ENCODE data around the gene PHLPP1. TPM values are rescaled to one million over a fixed set of nuclear protein-coding genes. Genes with fewer than 3 reads are reported as not detected.

The PHLPP1 gene
- total RNA-seq, 4 donors from 2014 or later: 28.1 to 56.6 (median 37.1) TPM

DNA sequence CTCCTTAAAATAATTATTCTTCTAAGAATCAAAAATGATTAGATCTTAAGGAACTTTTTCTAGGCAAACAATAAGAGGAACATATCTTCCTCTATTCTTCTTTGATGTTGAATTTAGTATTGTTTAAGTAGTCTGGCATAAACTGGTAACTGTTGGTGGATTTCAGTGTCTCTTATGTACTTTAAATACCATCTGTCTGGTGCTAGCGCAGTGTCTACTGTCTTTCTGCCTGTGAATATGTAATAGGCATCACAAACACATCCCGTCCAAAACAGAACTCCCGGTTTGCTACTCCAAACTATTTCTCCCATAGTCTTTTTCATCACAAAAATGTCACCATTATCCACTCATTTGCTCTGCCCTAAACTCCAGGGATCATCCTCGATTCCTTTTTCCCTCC lies 281.7 kb downstream of the PHLPP1 start:
- no peak for DNase-seq (ENCODE audit: low spot score in 2 of 2)
- 62% methylated on average over 4 of the region's 4 CpGs for WGBS

GRCh38 chr18:62998443-62998842 lies 283.1 kb downstream of the PHLPP1 start:
- TF ChIP-seq POLR2AphosphoS5 (IDR thresholded peaks at IDR 0.05): no peak
- no peak for TF ChIP-seq CTCF (IDR thresholded peaks at IDR 0.05)
- no peak for TF ChIP-seq EP300 (IDR thresholded peaks at IDR 0.05)
- TF ChIP-seq POLR2A (IDR thresholded peaks at IDR 0.05): no peak
- no peaks in the 10 kb centered on the region for H3K27me3 ChIP-seq
- H3K36me3 ChIP-seq: no peaks in the 10 kb centered on the region
- H3K4me1 ChIP-seq: peaks cover 8% of the 10 kb centered on the region
- 90% methylated on average over 7 of the region's 7 CpGs for WGBS
- DNase-seq (ENCODE audit: low spot score in 2 of 2): no peak
- H3K27ac ChIP-seq: no peak overlapping the region
- no peaks in the 10 kb centered on the region for H3K9me3 ChIP-seq
- H3K4me3 ChIP-seq: no peak overlapping the region

More for the DNA sequence above, 281.7 kb downstream of the PHLPP1 start:
- Histone ChIP-seq H3K36me3 (no peaks in the 10 kb centered on the region), H3K27me3 (no peaks in the 10 kb centered on the region), H3K9me3 (no peaks in the 10 kb centered on the region), H3K27ac (no peak overlapping the region), H3K4me3 (no peak overlapping the region), H3K4me1 (peaks cover 8% of the 10 kb centered on the region)
- TF ChIP-seq POLR2AphosphoS5 (IDR thresholded peaks at IDR 0.05) (no peak), CTCF (IDR thresholded peaks at IDR 0.05) (no peak), POLR2A (IDR thresholded peaks at IDR 0.05) (no peak), EP300 (IDR thresholded peaks at IDR 0.05) (no peak)

DNA sequence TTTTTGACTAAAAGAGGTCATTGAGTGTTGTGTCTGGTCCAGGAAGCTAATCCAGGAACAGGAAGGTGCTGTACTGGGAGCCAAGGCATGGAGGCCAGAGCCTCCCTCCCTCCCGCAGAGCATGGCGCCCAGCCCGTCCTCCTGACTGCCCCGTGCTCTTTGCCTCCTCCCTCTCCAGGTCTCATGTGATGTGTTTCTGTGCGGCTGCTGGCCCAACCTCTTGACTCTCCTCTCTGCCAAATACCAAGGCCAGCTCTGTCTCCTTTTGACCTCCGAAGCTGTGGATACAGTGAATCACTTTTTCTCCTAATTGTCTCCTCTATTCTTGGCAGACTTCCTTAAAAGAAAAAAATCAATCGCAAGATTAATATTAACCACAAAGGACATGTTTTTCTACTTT lies 284.1 kb downstream of the PHLPP1 start:
- 63% methylated on average over 7 of the region's 7 CpGs for WGBS

GRCh38 chr18:62999921-63000320 lies 284.6 kb downstream of the PHLPP1 start:
- 91% methylated on average over 6 of the region's 6 CpGs for WGBS
- TF ChIP-seq CTCF (IDR thresholded peaks at IDR 0.05) (no peak), EP300 (IDR thresholded peaks at IDR 0.05) (no peak), POLR2A (IDR thresholded peaks at IDR 0.05) (no peak), POLR2AphosphoS5 (IDR thresholded peaks at IDR 0.05) (no peak)
- H3K27ac ChIP-seq: no peak overlapping the region
- H3K4me3 ChIP-seq: no peak overlapping the region
- no peaks in the 10 kb centered on the region for H3K36me3 ChIP-seq
- peak in 1 of 2 donors; percentile 40 for DNase-seq (ENCODE audit: low spot score in 2 of 2)
- peaks cover 8% of the 10 kb centered on the region for H3K4me1 ChIP-seq
- no peaks in the 10 kb centered on the region for H3K27me3 ChIP-seq
- H3K9me3 ChIP-seq: no peaks in the 10 kb centered on the region

More for the DNA sequence above, 284.1 kb downstream of the PHLPP1 start:
- DNase-seq (ENCODE audit: low spot score in 2 of 2): peak in 1 of 2 donors; percentile 86
- peaks cover 8% of the 10 kb centered on the region for H3K4me1 ChIP-seq
- no peaks in the 10 kb centered on the region for H3K36me3 ChIP-seq
- no peaks in the 10 kb centered on the region for H3K27me3 ChIP-seq
- no peak overlapping the region for H3K27ac ChIP-seq
- no peak for TF ChIP-seq POLR2AphosphoS5 (IDR thresholded peaks at IDR 0.05)
- TF ChIP-seq POLR2A (IDR thresholded peaks at IDR 0.05): no peak
- no peak for TF ChIP-seq EP300 (IDR thresholded peaks at IDR 0.05)
- TF ChIP-seq CTCF (IDR thresholded peaks at IDR 0.05): no peak
- H3K9me3 ChIP-seq: no peaks in the 10 kb centered on the region
- no peak overlapping the region for H3K4me3 ChIP-seq

GRCh38 chr18:63000839-63001238 lies 285.5 kb downstream of the PHLPP1 start:
- WGBS: 84% methylated on average over 8 of the region's 8 CpGs

More at GRCh38 chr18:63000839-63001238, 285.5 kb downstream of the PHLPP1 start:
- no peaks in the 10 kb centered on the region for H3K36me3 ChIP-seq
- H3K27ac ChIP-seq: no peak overlapping the region
- H3K4me1 ChIP-seq: peaks cover 8% of the 10 kb centered on the region
- H3K4me3 ChIP-seq: no peak overlapping the region
- no peaks in the 10 kb centered on the region for H3K9me3 ChIP-seq
- no peaks in the 10 kb centered on the region for H3K27me3 ChIP-seq
- DNase-seq (ENCODE audit: low spot score in 2 of 2): peak in 1 of 2 donors; percentile 25
- TF ChIP-seq CTCF (IDR thresholded peaks at IDR 0.05): no peak
- no peak for TF ChIP-seq POLR2A (IDR thresholded peaks at IDR 0.05)
- TF ChIP-seq POLR2AphosphoS5 (IDR thresholded peaks at IDR 0.05): no peak
- no peak for TF ChIP-seq EP300 (IDR thresholded peaks at IDR 0.05)

All from suprapubic skin (tissue), 4 donors.